ENCODE measurements around the gene LRRC46. TPM values are rescaled to one million over a fixed set of nuclear protein-coding genes. Genes with fewer than 3 reads are reported as not detected.

LRRC46 gene
- total RNA-seq, 1 donor from 2014 or later: not detected

DNA sequence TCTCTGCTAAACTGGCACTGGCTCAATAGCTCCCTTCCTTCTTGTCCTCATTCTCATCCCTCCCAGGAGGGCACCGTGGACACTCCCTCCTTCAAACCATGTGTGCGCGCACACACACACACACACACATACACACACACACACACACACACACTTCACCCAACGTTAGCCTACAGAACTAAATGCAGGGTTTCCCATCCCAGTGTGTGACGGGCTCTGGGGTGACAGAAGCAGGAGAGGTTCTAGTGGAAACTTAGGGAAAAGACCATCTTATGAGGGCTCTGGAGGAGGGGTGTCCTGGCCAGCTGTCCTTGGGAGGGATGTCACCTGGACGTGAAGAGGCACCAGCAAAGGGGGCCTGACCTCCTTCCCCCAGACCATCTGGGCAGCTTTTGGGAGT is 29.6 kb upstream of the LRRC46 start:
- Histone ChIP-seq H3K27me3 (no peaks in the 10 kb centered on the region), H3K4me3 (no peak overlapping the region), H3K4me1 (no peaks in the 10 kb centered on the region), H3K27ac (no peak overlapping the region), H3K9me3 (no peaks in the 10 kb centered on the region), H3K36me3 (no peaks in the 10 kb centered on the region)
- TF ChIP-seq POLR2AphosphoS5 (IDR thresholded peaks at IDR 0.05; ENCODE audit: insufficient read depth in 1 of 2, low read depth in 1 of 2) (no peak), POLR2A (IDR thresholded peaks at IDR 0.05) (no peak)
- TF ChIP-seq, protein P1, sequence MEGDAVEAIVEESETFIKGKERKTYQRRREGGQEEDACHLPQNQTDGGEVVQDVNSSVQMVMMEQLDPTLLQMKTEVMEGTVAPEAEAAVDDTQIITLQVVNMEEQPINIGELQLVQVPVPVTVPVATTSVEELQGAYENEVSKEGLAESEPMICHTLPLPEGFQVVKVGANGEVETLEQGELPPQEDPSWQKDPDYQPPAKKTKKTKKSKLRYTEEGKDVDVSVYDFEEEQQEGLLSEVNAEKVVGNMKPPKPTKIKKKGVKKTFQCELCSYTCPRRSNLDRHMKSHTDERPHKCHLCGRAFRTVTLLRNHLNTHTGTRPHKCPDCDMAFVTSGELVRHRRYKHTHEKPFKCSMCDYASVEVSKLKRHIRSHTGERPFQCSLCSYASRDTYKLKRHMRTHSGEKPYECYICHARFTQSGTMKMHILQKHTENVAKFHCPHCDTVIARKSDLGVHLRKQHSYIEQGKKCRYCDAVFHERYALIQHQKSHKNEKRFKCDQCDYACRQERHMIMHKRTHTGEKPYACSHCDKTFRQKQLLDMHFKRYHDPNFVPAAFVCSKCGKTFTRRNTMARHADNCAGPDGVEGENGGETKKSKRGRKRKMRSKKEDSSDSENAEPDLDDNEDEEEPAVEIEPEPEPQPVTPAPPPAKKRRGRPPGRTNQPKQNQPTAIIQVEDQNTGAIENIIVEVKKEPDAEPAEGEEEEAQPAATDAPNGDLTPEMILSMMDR (IDR thresholded peaks at IDR 0.05): no peak
- intact Hi-C loops (cut with DNase I): no loop called here
- DNase-seq (ENCODE audit: extremely low spot score in 2 of 2): peak; percentile 52 to 77

DNA sequence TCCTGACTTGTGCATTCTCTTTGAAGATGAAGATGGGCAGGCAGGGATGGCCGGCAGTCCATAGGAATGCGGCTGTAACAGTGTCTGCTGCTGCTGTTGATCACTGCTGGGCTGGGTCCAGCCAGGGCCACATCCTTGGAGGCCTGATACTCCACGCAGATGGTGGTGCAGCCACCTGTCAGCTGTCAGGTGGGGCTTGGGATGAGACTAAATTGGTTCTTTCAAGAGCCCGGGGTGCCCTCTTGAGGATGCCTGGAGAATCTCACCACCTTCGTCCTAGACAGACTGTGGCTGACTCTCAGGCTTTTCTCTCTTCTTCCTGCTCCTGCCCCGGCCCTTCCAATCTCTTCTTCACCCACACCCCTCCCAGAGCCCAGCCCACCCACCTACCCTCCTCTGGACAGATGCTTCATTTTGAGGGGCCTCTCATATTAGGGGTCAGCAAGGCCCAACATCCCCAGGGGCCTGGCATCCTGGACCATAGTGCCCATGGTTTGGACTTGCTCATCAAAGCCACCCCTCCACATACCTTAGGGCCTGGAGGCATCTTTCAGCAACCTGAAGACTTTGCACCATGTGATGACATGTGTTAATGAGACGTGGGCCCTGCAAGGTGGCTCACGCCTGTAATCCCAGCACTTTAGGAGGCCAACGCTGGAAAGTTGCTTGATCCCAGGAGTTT is 29.0 kb upstream of the LRRC46 start:
- H3K4me3 ChIP-seq: no peak overlapping the region
- no peaks in the 10 kb centered on the region for H3K4me1 ChIP-seq
- no peaks in the 10 kb centered on the region for H3K9me3 ChIP-seq
- H3K27me3 ChIP-seq: no peaks in the 10 kb centered on the region
- DNase-seq (ENCODE audit: extremely low spot score in 2 of 2): peak; percentile 40 to 82
- intact Hi-C loops (cut with DNase I): no loop called here
- TF ChIP-seq, protein P1 (IDR thresholded peaks at IDR 0.05): peak in 1 of 3 experiments; percentile 20
- no peak for TF ChIP-seq POLR2AphosphoS5 (IDR thresholded peaks at IDR 0.05; ENCODE audit: insufficient read depth in 1 of 2, low read depth in 1 of 2)
- TF ChIP-seq POLR2A (IDR thresholded peaks at IDR 0.05): no peak
- H3K36me3 ChIP-seq: no peaks in the 10 kb centered on the region
- no peak overlapping the region for H3K27ac ChIP-seq

DNA sequence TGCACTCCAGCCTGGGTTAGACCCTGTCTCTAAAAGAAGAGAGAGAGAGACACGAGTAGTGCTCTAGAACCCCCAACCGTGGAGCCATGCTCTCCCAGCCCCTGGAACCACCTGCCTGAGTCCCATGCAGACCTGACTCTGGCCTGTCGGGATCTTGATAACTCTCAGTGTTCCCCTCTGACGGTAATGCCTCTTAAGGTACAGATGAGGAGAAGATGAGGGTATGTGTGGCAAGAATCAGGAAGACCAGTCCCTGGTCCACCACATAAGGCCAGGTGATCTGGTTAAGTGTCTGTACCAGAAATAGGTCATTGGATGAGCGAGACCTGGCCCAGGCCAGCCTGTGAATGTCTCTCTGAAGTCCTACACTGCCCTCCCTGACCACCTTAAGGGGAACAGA is 28.3 kb upstream of the LRRC46 start:
- H3K9me3 ChIP-seq: no peaks in the 10 kb centered on the region
- no peaks in the 10 kb centered on the region for H3K4me1 ChIP-seq
- DNase-seq (ENCODE audit: extremely low spot score in 2 of 2): peak; percentile 32 to 49
- intact Hi-C loops (cut with DNase I): no loop called here
- peaks cover 0 to 3% of the 10 kb centered on the region in 2 donors for H3K36me3 ChIP-seq
- H3K27me3 ChIP-seq: no peaks in the 10 kb centered on the region
- H3K27ac ChIP-seq: no peak overlapping the region
- H3K4me3 ChIP-seq: no peak overlapping the region
- no peak for TF ChIP-seq POLR2AphosphoS5 (IDR thresholded peaks at IDR 0.05; ENCODE audit: insufficient read depth in 1 of 2, low read depth in 1 of 2)
- TF ChIP-seq, protein P1 (IDR thresholded peaks at IDR 0.05): no peak
- no peak for TF ChIP-seq POLR2A (IDR thresholded peaks at IDR 0.05)

DNA sequence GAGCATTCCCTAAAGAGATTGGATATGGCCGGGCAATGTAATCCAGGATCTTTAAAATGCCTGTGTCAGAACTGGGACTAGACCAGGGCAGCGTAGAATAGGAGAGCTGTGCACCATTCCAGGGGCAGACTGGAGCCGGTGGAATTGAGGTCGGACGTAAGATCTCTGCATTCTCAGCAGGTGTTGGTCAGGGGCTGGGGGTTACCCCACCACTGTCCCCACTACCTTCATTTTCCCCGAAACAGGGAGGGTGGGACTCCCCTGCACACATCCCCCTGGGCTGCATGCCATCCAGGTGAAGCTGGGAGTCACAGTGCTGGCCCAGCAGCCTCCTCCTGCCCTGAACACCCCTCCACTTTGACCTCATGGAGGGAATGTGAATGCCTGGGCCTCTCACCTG is 27.7 kb upstream of the LRRC46 start:
- H3K36me3 ChIP-seq: peaks cover 0 to 9% of the 10 kb centered on the region in 2 donors
- TF ChIP-seq, protein P1 (IDR thresholded peaks at IDR 0.05): no peak
- no peak for TF ChIP-seq POLR2AphosphoS5 (IDR thresholded peaks at IDR 0.05; ENCODE audit: insufficient read depth in 1 of 2, low read depth in 1 of 2)
- no peak for TF ChIP-seq POLR2A (IDR thresholded peaks at IDR 0.05)
- H3K4me1 ChIP-seq: no peaks in the 10 kb centered on the region
- no peaks in the 10 kb centered on the region for H3K27me3 ChIP-seq
- no peak overlapping the region for H3K27ac ChIP-seq
- no peak overlapping the region for H3K4me3 ChIP-seq
- H3K9me3 ChIP-seq: no peaks in the 10 kb centered on the region
- intact Hi-C loops (cut with DNase I): no loop called here
- DNase-seq (ENCODE audit: extremely low spot score in 2 of 2): peak; percentile 47 to 94

DNA sequence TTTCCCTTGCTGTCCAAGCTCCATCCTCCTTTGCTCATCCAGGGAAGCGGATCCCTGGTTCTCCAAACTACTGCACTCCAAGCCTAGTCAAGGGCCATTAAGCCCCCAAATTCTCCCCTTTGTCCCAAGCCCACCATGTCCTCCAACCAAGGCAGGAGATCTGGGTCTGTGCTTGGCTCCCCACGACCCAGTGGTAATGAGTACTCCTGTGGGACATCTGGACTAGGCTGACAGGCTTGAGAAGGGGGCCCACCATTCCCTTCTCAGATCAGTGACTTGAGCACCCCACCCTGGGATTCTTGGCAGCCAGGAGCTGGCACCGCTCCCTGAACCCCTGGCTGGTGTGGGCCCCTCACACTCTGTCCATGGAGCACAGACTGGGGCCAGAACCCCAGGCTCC is 27.0 kb upstream of the LRRC46 start:
- no peaks in the 10 kb centered on the region for H3K4me1 ChIP-seq
- TF ChIP-seq, protein P1 (IDR thresholded peaks at IDR 0.05): no peak
- TF ChIP-seq POLR2AphosphoS5 (IDR thresholded peaks at IDR 0.05; ENCODE audit: insufficient read depth in 1 of 2, low read depth in 1 of 2) (no peak), POLR2A (IDR thresholded peaks at IDR 0.05) (no peak)
- no peak overlapping the region for H3K4me3 ChIP-seq
- peaks cover 0 to 12% of the 10 kb centered on the region in 2 donors for H3K36me3 ChIP-seq
- peak; percentile 52 to 54 for DNase-seq (ENCODE audit: extremely low spot score in 2 of 2)
- no peaks in the 10 kb centered on the region for H3K9me3 ChIP-seq
- intact Hi-C loops (cut with DNase I): no loop called here
- no peaks in the 10 kb centered on the region for H3K27me3 ChIP-seq
- H3K27ac ChIP-seq: no peak overlapping the region

Data from vagina (tissue), 2 donors.